HG02588 (cell line): ENCODE results near the gene REC114.

Source experiments
- ATAC-seq: cut with Tn5 transposase; IDR thresholded peaks from one replicate; pipeline ENCODE4 v1.9.1; 2021; ENCODE audit warnings: mild to moderate bottlenecking, moderate library complexity; ENCODE audit not compliant: unreplicated experiment

The REC114 gene

GRCh38 chr15:73601451-73602445 is 158.8 kb downstream of the REC114 start:
- ATAC-seq: no peak

- no peak for ATAC-seq
Observed at GRCh38 chr15:73602446-73602843, 159.5 kb downstream of the REC114 start.

GRCh38 chr15:73602992-73603391 is 160.0 kb downstream of the REC114 start:
- ATAC-seq: no peak

GRCh38 chr15:73604477-73604876 is 161.5 kb downstream of the REC114 start:
- no peak for ATAC-seq

- ATAC-seq: no peak
Observed at GRCh38 chr15:73605759-73606436, 162.9 kb downstream of the REC114 start.

GRCh38 chr15:73607405-73607804 is 164.4 kb downstream of the REC114 start:
- ATAC-seq: no peak

- ATAC-seq: no peak
Observed at GRCh38 chr15:73607843-73608242, 164.9 kb downstream of the REC114 start.

GRCh38 chr15:73608475-73608874 is 165.5 kb downstream of the REC114 start:
- no peak for ATAC-seq

- ATAC-seq: no peak
Observed at GRCh38 chr15:73608941-73609340, 166.0 kb downstream of the REC114 start.
